Uterus (tissue), 2 donors: ENCODE measurements around the gene UNC93B1.

ENCODE experiments used
- POLR2A ChIP-seq, 2 donors: fragments of 450-650 bp; IDR thresholded peaks; one replicate each; pipeline ENCODE4 v1.6.1; 2016; ENCODE audit warnings: antibody characterized with exemption in 2 of 2, mild to moderate bottlenecking in 1 of 2, moderate library complexity in 1 of 2
- TF ChIP-seq, protein P1 (sequence below), 4 experiments: fragments of 200-600 bp in 2 of 4; fragments of 450-650 bp in 2 of 4; sonication (generic) in 2 of 4; IDR thresholded peaks; one replicate each; pipeline ENCODE4 v1.5.1; 2016 to 2019; ENCODE audit warnings: antibody characterized with exemption in 4 of 4, mild to moderate bottlenecking in 2 of 4, moderate library complexity in 1 of 4

DNA sequence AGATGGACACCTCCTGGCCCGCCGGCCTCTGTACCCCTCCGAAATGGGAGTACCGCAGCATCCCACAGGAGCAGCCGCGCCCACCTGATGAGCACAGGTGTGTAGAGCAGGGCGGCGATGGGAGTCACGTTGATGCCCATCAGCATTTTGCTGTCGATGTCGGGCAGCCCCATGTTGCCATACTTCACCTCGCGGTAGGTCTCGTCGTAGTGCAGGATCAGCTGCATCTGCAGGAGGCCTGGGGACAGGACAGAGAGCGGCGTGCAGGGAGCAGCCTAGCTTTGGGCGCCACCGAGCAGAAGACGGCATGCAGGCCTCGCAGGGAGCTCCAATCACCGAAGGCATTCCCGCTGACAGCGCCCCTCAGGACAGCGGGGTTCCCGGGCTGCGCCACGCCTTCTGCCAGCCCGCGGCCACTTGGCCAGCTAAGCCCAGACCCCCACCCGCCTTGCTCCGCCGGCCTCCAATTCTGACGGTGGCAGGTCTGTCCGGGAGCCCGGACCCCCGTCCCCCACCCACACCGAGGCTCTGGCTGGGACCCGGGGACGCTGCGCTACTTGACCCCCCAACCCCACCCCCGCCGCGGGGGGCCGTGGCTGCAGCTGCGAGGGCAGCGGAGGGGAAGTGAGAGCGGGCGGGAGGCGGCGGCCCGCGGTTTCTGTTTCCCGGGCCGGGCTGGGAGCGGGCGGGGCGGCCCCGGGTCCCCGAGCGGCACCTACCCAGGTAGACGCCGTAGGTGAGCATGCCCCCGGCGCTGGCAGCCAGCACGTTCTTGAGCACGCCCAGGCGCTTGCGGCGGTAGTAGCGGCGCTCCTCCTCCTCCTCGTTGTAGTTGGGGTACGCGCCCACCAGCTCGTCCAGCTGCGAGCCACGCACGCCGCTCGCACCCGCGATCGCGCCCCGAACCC, 705 bp downstream of the UNC93B1 start:
- TF ChIP-seq, protein P1, sequence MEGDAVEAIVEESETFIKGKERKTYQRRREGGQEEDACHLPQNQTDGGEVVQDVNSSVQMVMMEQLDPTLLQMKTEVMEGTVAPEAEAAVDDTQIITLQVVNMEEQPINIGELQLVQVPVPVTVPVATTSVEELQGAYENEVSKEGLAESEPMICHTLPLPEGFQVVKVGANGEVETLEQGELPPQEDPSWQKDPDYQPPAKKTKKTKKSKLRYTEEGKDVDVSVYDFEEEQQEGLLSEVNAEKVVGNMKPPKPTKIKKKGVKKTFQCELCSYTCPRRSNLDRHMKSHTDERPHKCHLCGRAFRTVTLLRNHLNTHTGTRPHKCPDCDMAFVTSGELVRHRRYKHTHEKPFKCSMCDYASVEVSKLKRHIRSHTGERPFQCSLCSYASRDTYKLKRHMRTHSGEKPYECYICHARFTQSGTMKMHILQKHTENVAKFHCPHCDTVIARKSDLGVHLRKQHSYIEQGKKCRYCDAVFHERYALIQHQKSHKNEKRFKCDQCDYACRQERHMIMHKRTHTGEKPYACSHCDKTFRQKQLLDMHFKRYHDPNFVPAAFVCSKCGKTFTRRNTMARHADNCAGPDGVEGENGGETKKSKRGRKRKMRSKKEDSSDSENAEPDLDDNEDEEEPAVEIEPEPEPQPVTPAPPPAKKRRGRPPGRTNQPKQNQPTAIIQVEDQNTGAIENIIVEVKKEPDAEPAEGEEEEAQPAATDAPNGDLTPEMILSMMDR (IDR thresholded peaks at IDR 0.05) = no peak
- no peak for TF ChIP-seq POLR2A (IDR thresholded peaks at IDR 0.05)
